Ecto neural progenitor cell (in vitro differentiated cells): ENCODE results near the gene NCOA4.
"Not testable (repeated sequence)": the region's sequence is repeated elsewhere in the genome, so short reads cannot be mapped to it uniquely, and the experiment has no call there.

ENCODE experiments used
- DNase-seq: peaks from one replicate; pipeline ENCODE4 v3.0.0-alpha.2; 2018; ENCODE audit warnings: low spot score

Gene NCOA4

GRCh38 chr10:46052057-46052790 lies 21.8 kb upstream of the NCOA4 start:
- no peak for DNase-seq

GRCh38 chr10:46050941-46051623 lies 20.7 kb upstream of the NCOA4 start:
- DNase-seq: peak; percentile 12

- not testable (repeated sequence) for DNase-seq
Observed at GRCh38 chr10:46049497-46049831, 19.0 kb upstream of the NCOA4 start.

- no peak for DNase-seq
Observed at GRCh38 chr10:46048152-46048551, 17.7 kb upstream of the NCOA4 start.

- DNase-seq: no peak
Observed at GRCh38 chr10:46046261-46046660, 15.8 kb upstream of the NCOA4 start, which contains the start of gene MSMB. Gene MSMB (minus strand): TSS chr10:46046269. CDS start chr10:46046237, 32 bp downstream.

- DNase-seq: no peak
Observed at GRCh38 chr10:46042527-46042926, 12.1 kb upstream of the NCOA4 start.

- no peak for DNase-seq
Observed at GRCh38 chr10:46040004-46040403, 9.6 kb upstream of the NCOA4 start.

GRCh38 chr10:46037107-46037825 lies 6.8 kb upstream of the NCOA4 start:
- no peak for DNase-seq

- DNase-seq: no peak
Observed at GRCh38 chr10:46035923-46036849, 5.8 kb upstream of the NCOA4 start.

- no peak for DNase-seq
Observed at GRCh38 chr10:46033602-46034011, 3.2 kb upstream of the NCOA4 start.

GRCh38 chr10:46031648-46032532 lies 1.5 kb upstream of the NCOA4 start:
- DNase-seq: no peak

- DNase-seq: no peak
Observed at GRCh38 chr10:46029461-46030030, 877 bp downstream of the NCOA4 start.

- DNase-seq: no peak
Observed at GRCh38 chr10:46028584-46029460, 1.6 kb downstream of the NCOA4 start.

GRCh38 chr10:46026106-46026505 lies 4.3 kb downstream of the NCOA4 start:
- DNase-seq: no peak

- no peak for DNase-seq
Observed at GRCh38 chr10:46025406-46025805, 5.0 kb downstream of the NCOA4 start.

- no peak for DNase-seq
Observed at GRCh38 chr10:46024948-46025347, 5.5 kb downstream of the NCOA4 start.

- DNase-seq: peak; percentile 93
Observed at GRCh38 chr10:46022978-46023702, 7.3 kb downstream of the NCOA4 start.

- DNase-seq: no peak
Observed at GRCh38 chr10:46020344-46020657, 10.1 kb downstream of the NCOA4 start.
